ENCODE results near the gene SPO11. TPM values are rescaled to one million over a fixed set of nuclear protein-coding genes. Genes with fewer than 3 reads are reported as not detected.

The SPO11 gene
- polyA plus RNA-seq, 1 donor (not counting 4 experiments of a cell fraction or from before 2014, with no cell fraction given): not detected

GRCh38 chr20:57342829-57343228, 13.2 kb downstream of the SPO11 start:
- TF ChIP-seq CTCF (optimal IDR thresholded peaks at IDR 0.05 in 1 of 3, IDR thresholded peaks at IDR 0.05 in 1 of 3, conservative IDR thresholded peaks at IDR 0.05 in 1 of 3; ENCODE audit: extremely low read depth in 1 of 3, insufficient read depth in 2 of 3, low read length in 3 of 3): no peak
- TF ChIP-seq EZH2 (IDR thresholded peaks at IDR 0.05; ENCODE audit: low read length): no peak
- Histone ChIP-seq H2AFZ (ENCODE audit: control insufficient read depth, low read length) (no peak overlapping the region), H3K9me3 (ENCODE audit: control insufficient read depth, low read depth, low read length) (no peaks in the 10 kb centered on the region), H3K27ac (ENCODE audit: control insufficient read depth, insufficient read depth, low read length) (no peak overlapping the region), H3K27me3 (ENCODE audit: control insufficient read depth, extremely low read depth, insufficient read depth, low read length) (no peaks in the 10 kb centered on the region), H3K4me2 (ENCODE audit: control insufficient read depth, extremely low read depth, insufficient read depth, low read depth, low read length) (no peak overlapping the region), H3K36me3 (ENCODE audit: control insufficient read depth in 2 of 2, extremely low read depth in 1 of 2, insufficient read depth in 2 of 2, low read length in 2 of 2) (no peaks in the 10 kb centered on the region), H3K4me3 (ENCODE audit: control insufficient read depth in 2 of 3, extremely low read depth in 1 of 3, insufficient read depth in 2 of 3, low read depth in 1 of 3, low read length in 3 of 3) (no peak overlapping the region), H3K4me1 (ENCODE audit: control insufficient read depth, extremely low read depth, insufficient read depth, low read length) (no peaks in the 10 kb centered on the region), H3K9ac (ENCODE audit: control insufficient read depth, extremely low read depth, insufficient read depth, low read length) (no peak overlapping the region), H3K9me1 (ENCODE audit: control insufficient read depth, extremely low read depth, insufficient read depth, low read length) (no peaks in the 10 kb centered on the region), H3K79me2 (ENCODE audit: control insufficient read depth, insufficient read depth, low read length) (no peaks in the 10 kb centered on the region), H4K20me1 (ENCODE audit: control insufficient read depth, extremely low read depth, insufficient read depth, low read length) (no peaks in the 10 kb centered on the region)
- FAIRE-seq (no peak), DNase-seq (ENCODE audit: low read depth, low spot score) (peak; percentile 32)
- dilution Hi-C loops (cut with MboI; ENCODE audit: extremely low pct_ligation_motif_present, low sequenced_read_pairs): loop anchor here (25.0 kb wide), 1 partner anchor 256 kb away; no protein-coding TSS in a partner anchor

- Histone ChIP-seq H2AFZ (ENCODE audit: control insufficient read depth, low read length) (no peak overlapping the region), H3K36me3 (ENCODE audit: control insufficient read depth in 2 of 2, extremely low read depth in 1 of 2, insufficient read depth in 2 of 2, low read length in 2 of 2) (no peaks in the 10 kb centered on the region), H3K4me1 (ENCODE audit: control insufficient read depth, extremely low read depth, insufficient read depth, low read length) (no peaks in the 10 kb centered on the region), H3K4me2 (ENCODE audit: control insufficient read depth, extremely low read depth, insufficient read depth, low read depth, low read length) (no peak overlapping the region), H3K79me2 (ENCODE audit: control insufficient read depth, insufficient read depth, low read length) (peaks cover 4% of the 10 kb centered on the region), H3K9ac (ENCODE audit: control insufficient read depth, extremely low read depth, insufficient read depth, low read length) (peak overlapping the region; percentile 24), H3K9me1 (ENCODE audit: control insufficient read depth, extremely low read depth, insufficient read depth, low read length) (no peaks in the 10 kb centered on the region), H4K20me1 (ENCODE audit: control insufficient read depth, extremely low read depth, insufficient read depth, low read length) (no peaks in the 10 kb centered on the region), H3K4me3 (ENCODE audit: control insufficient read depth in 2 of 3, extremely low read depth in 1 of 3, insufficient read depth in 2 of 3, low read depth in 1 of 3, low read length in 3 of 3) (no peak overlapping the region), H3K27ac (ENCODE audit: control insufficient read depth, insufficient read depth, low read length) (no peak overlapping the region), H3K27me3 (ENCODE audit: control insufficient read depth, extremely low read depth, insufficient read depth, low read length) (no peaks in the 10 kb centered on the region), H3K9me3 (ENCODE audit: control insufficient read depth, low read depth, low read length) (no peaks in the 10 kb centered on the region)
- FAIRE-seq: peak; percentile 71
- dilution Hi-C loops (cut with MboI; ENCODE audit: extremely low pct_ligation_motif_present, low sequenced_read_pairs): loop anchor here (25.0 kb wide), 1 partner anchor 259 kb away; no protein-coding TSS in a partner anchor
- DNase-seq (ENCODE audit: low read depth, low spot score): peak; percentile 65
- TF ChIP-seq CTCF (optimal IDR thresholded peaks at IDR 0.05 in 1 of 3, IDR thresholded peaks at IDR 0.05 in 1 of 3, conservative IDR thresholded peaks at IDR 0.05 in 1 of 3; ENCODE audit: extremely low read depth in 1 of 3, insufficient read depth in 2 of 3, low read length in 3 of 3) (peak; percentile 53 to 72 (median 71)), EZH2 (IDR thresholded peaks at IDR 0.05; ENCODE audit: low read length) (no peak)
These were observed 16.9 kb downstream of the SPO11 start for GRCh38 chr20:57346477-57346876.
